GM23248 (cell line): Measurements from ENCODE around the gene WDR82. TPM values are rescaled to one million over a fixed set of nuclear protein-coding genes. Genes with fewer than 3 reads are reported as not detected.

ENCODE experiments used
- DNase-seq: peaks from one replicate; pipeline ENCODE4 v3.0.0-alpha.2; 2015
- H2AFZ ChIP-seq: fragments of 200-600 bp; sonication (generic); 2 replicates; pipeline ENCODE4 v1.6.1; 2016; ENCODE audit warnings: antibody characterized with exemption
- H3F3A ChIP-seq: fragments of 200-600 bp; sonication (generic); 2 replicates; pipeline ENCODE4 v1.6.1; 2016; ENCODE audit warnings: mild to moderate bottlenecking, antibody characterized with exemption, mixed run types; ENCODE audit not compliant: insufficient read depth
- H3K27ac ChIP-seq: fragments of 200-600 bp; sonication (generic); 2 replicates; pipeline ENCODE4 v1.5.1; 2016; ENCODE audit warnings: mild to moderate bottlenecking
- H3K27me3 ChIP-seq: fragments of 200-600 bp; sonication (generic); replicated peaks from 2 replicates; pipeline ENCODE4 v1.6.1; 2016; ENCODE audit warnings: mild to moderate bottlenecking; ENCODE audit not compliant: insufficient read depth
- H3K36me3 ChIP-seq: fragments of 200-600 bp; sonication (generic); 2 replicates; pipeline ENCODE4 v1.6.1; 2016; ENCODE audit warnings: low read depth, mild to moderate bottlenecking
- H3K4me1 ChIP-seq: fragments of 200-600 bp; sonication (generic); 2 replicates; pipeline ENCODE4 v1.6.1; 2016; ENCODE audit warnings: mild to moderate bottlenecking; ENCODE audit not compliant: insufficient read depth
- H3K4me2 ChIP-seq: fragments of 200-600 bp; sonication (generic); one replicate; pipeline ENCODE4 v1.6.1; 2016; ENCODE audit warnings: mild to moderate bottlenecking; ENCODE audit not compliant: unreplicated experiment
- H3K4me3 ChIP-seq: fragments of 200-600 bp; sonication (generic); 2 replicates; pipeline ENCODE4 v1.5.1; 2016; ENCODE audit warnings: mild to moderate bottlenecking
- H3K79me2 ChIP-seq: fragments of 200-600 bp; sonication (generic); 2 replicates; pipeline ENCODE4 v1.6.1; 2016; ENCODE audit warnings: mild to moderate bottlenecking; ENCODE audit not compliant: insufficient read depth
- H3K9ac ChIP-seq: fragments of 200-600 bp; sonication (generic); 2 replicates; pipeline ENCODE4 v1.6.1; 2016; ENCODE audit warnings: mild to moderate bottlenecking
- H3K9me2 ChIP-seq: fragments of 200-600 bp; sonication (generic); 2 replicates; pipeline ENCODE4 v1.6.1; 2016; ENCODE audit warnings: mixed run types, mild to moderate bottlenecking, moderate library complexity; ENCODE audit not compliant: insufficient read depth
- H3K9me3 ChIP-seq: fragments of 200-600 bp; sonication (generic); one replicate; pipeline ENCODE4 v1.6.1; 2017; ENCODE audit warnings: low read depth
- H4K20me1 ChIP-seq: fragments of 200-600 bp; sonication (generic); 2 replicates; pipeline ENCODE4 v1.6.0; 2016; ENCODE audit not compliant: insufficient read depth
- EZH2 ChIP-seq: fragments of 200-600 bp; sonication (generic); IDR thresholded peaks from 2 replicates; pipeline ENCODE4 v1.6.1; 2018; ENCODE audit warnings: antibody characterized with exemption, mild to moderate bottlenecking; ENCODE audit not compliant: insufficient read depth, poor library complexity, severe bottlenecking
- EZH2phosphoT487 ChIP-seq: fragments of 200-600 bp; sonication (generic); IDR thresholded peaks from 2 replicates; pipeline ENCODE4 v1.6.1; 2018; ENCODE audit warnings: antibody characterized with exemption, moderate library complexity, mild to moderate bottlenecking, low read depth; ENCODE audit not compliant: insufficient read depth
- WGBS, 2 experiments: methylation state at CpG; one replicate each; pipeline ENCODE4 v1.1.6; 2015 to 2017; ENCODE audit warnings: low lambda C conversion rate in 2 of 2, low coverage in 1 of 2; ENCODE audit errors: missing lambda C conversion rate in 2 of 2; 5-methylcytosine and 5-hydroxymethylcytosine counted together
- in situ Hi-C: fragments of 300-500 bp; cut with MboI; formaldehyde crosslinking; loops from 2 replicates; pipeline ENCODE4 v1.15.0; 2020
- microRNA counts: library from miRNA; unstranded; fragments of <30 nt; microRNA quantifications from one replicate; lab custom pipeline; 2016
- microRNA-seq: library from miRNA; unstranded; fragments of <30 nt; microRNA quantifications from one replicate; pipeline ENCODE4, GENCODE V29; 2016; ENCODE audit warnings: borderline number of aligned reads
- polyA plus RNA-seq: library from polyadenylated mRNA; unstranded; fragments of >200 nt; fragmentation: Nextera tagmentation; extraction: Ambion mirVana; gene quantifications from 2 replicates; pipeline ENCODE4 v1.2.1, GENCODE V29; 2016
- small RNA-seq: library from RNA; depleted of rRNA; stranded (forward); fragments of <200 nt; gene quantifications from one replicate; pipeline ENCODE3, GENCODE V24; 2014; ENCODE audit warnings: low read depth, low replicate concordance
- total RNA-seq: library from RNA; depleted of rRNA; stranded (reverse); fragments of >200 nt; shearing (Covaris generic); gene quantifications from 2 replicates; pipeline ENCODE4 v1.2.3, GENCODE V29; 2014; rRNA removed

Gene WDR82
- total and polyA plus RNA-seq, 2 experiments from 2014 or later, result 16.1 to 56.1 TPM

DNA sequence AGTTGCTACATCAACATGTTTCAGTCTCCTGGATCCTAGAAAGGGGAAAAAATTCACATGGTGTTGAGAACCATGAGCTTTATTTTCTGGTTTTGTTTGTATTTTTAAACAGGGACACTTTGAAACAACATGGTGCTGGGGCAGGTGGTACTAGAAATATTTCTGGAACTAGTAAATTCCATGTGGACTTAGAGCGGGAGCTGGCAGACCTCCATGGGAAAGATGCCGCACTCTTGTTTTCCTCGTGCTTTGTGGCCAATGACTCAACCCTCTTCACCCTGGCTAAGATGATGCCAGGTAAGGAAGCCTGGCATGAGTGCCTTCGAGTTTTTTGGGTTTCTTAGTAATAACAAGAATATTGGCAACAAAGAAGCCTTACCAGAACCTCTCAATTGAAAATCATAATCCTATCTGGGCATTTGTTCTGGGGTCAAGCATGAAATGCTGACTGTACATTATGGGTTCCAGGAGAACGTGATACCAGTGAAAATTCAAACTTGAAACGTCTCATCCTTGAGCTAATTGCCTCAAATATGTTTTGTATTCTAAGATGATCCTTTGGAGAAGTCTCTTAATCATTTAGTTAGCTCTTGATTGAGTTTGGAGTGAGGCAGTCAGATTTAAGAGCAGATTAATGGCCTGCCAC, 72.6 kb downstream of the WDR82 start:
- Histone ChIP-seq H3K36me3 (peaks cover 78% of the 10 kb centered on the region), H3K27me3 (no peaks in the 10 kb centered on the region), H3K79me2 (no peaks in the 10 kb centered on the region), H2AFZ (no peak overlapping the region), H3K9me2 (no peaks in the 10 kb centered on the region), H3K9me3 (no peaks in the 10 kb centered on the region), H4K20me1 (no peaks in the 10 kb centered on the region), H3K4me2 (no peak overlapping the region), H3K9ac (no peak overlapping the region), H3K27ac (no peak overlapping the region), H3F3A (0 out of 2 replicates have a peak, but pooled peaks cover 9% of the 10 kb centered on the region), H3K4me1 (no peaks in the 10 kb centered on the region), H3K4me3 (no peak overlapping the region)
- in situ Hi-C loops, result no loop called here
- 81 to 82% methylated on average over 6 of the region's 6 CpGs for WGBS, 2 experiments
- no peak for TF ChIP-seq EZH2
- TF ChIP-seq EZH2phosphoT487, result no peak
- no peak for DNase-seq

MicroRNAs within 50 kb of the gene (microRNA counts, 767-probe panel; counts per million panel counts)
- 9,541 counts per million, percentile 99 among the panel's probes with 10 or more counts for microRNA hsa-let-7g-5p (lab: Ali Mortazavi, UCI)

Small RNA genes within 50 kb of the gene (microRNA-seq; reads per million reads assigned to microRNA genes)
- gene MIR135A1 (not detected), gene MIRLET7G (53,402 reads per million, percentile 98 among the genes with 10 or more reads in this experiment)

Small RNA genes within 50 kb of the gene (small RNA-seq; reads per million reads assigned to genes)
- not detected for gene MIR135A1
- 28.4 reads per million, percentile 91 among the genes with 10 or more reads in this experiment for gene MIRLET7G

Other genes with a start within 250 kb of the WDR82 start
- gene DUSP7, start 222.1 kb downstream of the WDR82 start, total RNA-seq, result 12.4 and 17.7 TPM in 2 replicates
- 5.1 and 5.8 TPM in 2 replicates for gene DUSP7, start 222.1 kb downstream of the WDR82 start, polyA plus RNA-seq
- gene POC1A, start 124.2 kb downstream of the WDR82 start, total RNA-seq, result 2.3 and 5.2 TPM in 2 replicates
- 11.0 and 11.8 TPM in 2 replicates for gene POC1A, start 124.2 kb downstream of the WDR82 start, polyA plus RNA-seq
- gene ALAS1, start 80.5 kb downstream of the WDR82 start, total RNA-seq, result 21.2 and 33.9 TPM in 2 replicates
- 30.4 and 31.0 TPM in 2 replicates for gene ALAS1, start 80.5 kb downstream of the WDR82 start, polyA plus RNA-seq
- not detected in 2 replicates for gene TLR9, start 53.0 kb downstream of the WDR82 start, total RNA-seq
- gene TLR9, start 53.0 kb downstream of the WDR82 start, polyA plus RNA-seq, result 0.11 TPM in 1 of 2 replicates, not detected in the other
- 124 and 137 TPM in 2 replicates for gene TWF2, start 39.5 kb downstream of the WDR82 start, total RNA-seq
- 95.1 and 105 TPM in 2 replicates for gene TWF2, start 39.5 kb downstream of the WDR82 start, polyA plus RNA-seq
- 26.7 and 35.7 TPM in 2 replicates for gene PPM1M, start 32.9 kb downstream of the WDR82 start, total RNA-seq
- gene PPM1M, start 32.9 kb downstream of the WDR82 start, polyA plus RNA-seq, result 19.3 and 21.6 TPM in 2 replicates
- 4.9 and 10.0 TPM in 2 replicates for gene GLYCTK, start 9.2 kb upstream of the WDR82 start, total RNA-seq
- gene GLYCTK, start 9.2 kb upstream of the WDR82 start, polyA plus RNA-seq, result 2.5 and 2.7 TPM in 2 replicates
- gene DNAH1, start 37.7 kb upstream of the WDR82 start, total RNA-seq, result 4.0 and 7.0 TPM in 2 replicates
- 0.81 and 0.89 TPM in 2 replicates for gene DNAH1, start 37.7 kb upstream of the WDR82 start, polyA plus RNA-seq
- gene BAP1, start 131.4 kb upstream of the WDR82 start, total RNA-seq, result 55.4 and 59.8 TPM in 2 replicates
- gene BAP1, start 131.4 kb upstream of the WDR82 start, polyA plus RNA-seq, result 16.3 and 19.4 TPM in 2 replicates
- gene PHF7, start 132.0 kb upstream of the WDR82 start, total RNA-seq, result 5.3 and 5.4 TPM in 2 replicates
- gene PHF7, start 132.0 kb upstream of the WDR82 start, polyA plus RNA-seq, result 4.7 and 5.6 TPM in 2 replicates
- not detected in 2 replicates for gene SEMA3G, start 166.5 kb upstream of the WDR82 start, total RNA-seq
- gene SEMA3G, start 166.5 kb upstream of the WDR82 start, polyA plus RNA-seq, result 0.06 and 0.21 TPM in 2 replicates
- not detected in 2 replicates for gene TNNC1, start 175.4 kb upstream of the WDR82 start, total RNA-seq
- gene TNNC1, start 175.4 kb upstream of the WDR82 start, polyA plus RNA-seq, result 0.38 TPM in 1 of 2 replicates, not detected in the other
- 53.7 and 70.4 TPM in 2 replicates for gene NISCH, start 177.0 kb upstream of the WDR82 start, total RNA-seq
- gene NISCH, start 177.0 kb upstream of the WDR82 start, polyA plus RNA-seq, result 31.8 and 32.8 TPM in 2 replicates
- under 0.01 TPM in 1 of 2 replicates, not detected in the other for gene STAB1, start 216.7 kb upstream of the WDR82 start, total RNA-seq
- not detected in 2 replicates for gene STAB1, start 216.7 kb upstream of the WDR82 start, polyA plus RNA-seq